Muscle layer of duodenum (tissue), 2 donors: Measurements from ENCODE around the gene DPF3.

ENCODE experiments used
- H3K27ac ChIP-seq: one replicate; pipeline ENCODE4 v1.7.0; 2013; ENCODE audit warnings: mild to moderate bottlenecking, low read length
- H3K27me3 ChIP-seq: one replicate; pipeline ENCODE4 v1.7.0; 2013; ENCODE audit warnings: low read depth, mild to moderate bottlenecking, control low read depth, low read length
- H3K36me3 ChIP-seq, 2 donors: one replicate each; pipeline ENCODE4 v1.7.0; 2013; ENCODE audit warnings: low read length in 2 of 2, control low read depth in 1 of 2, mild to moderate bottlenecking in 1 of 2; ENCODE audit not compliant: insufficient read depth in 2 of 2, control insufficient read depth in 1 of 2
- H3K4me1 ChIP-seq, 2 donors: one replicate each; pipeline ENCODE4 v1.7.0; 2013; ENCODE audit warnings: low read length in 2 of 2, mild to moderate bottlenecking in 2 of 2, control low read depth in 1 of 2, moderate library complexity in 1 of 2; ENCODE audit not compliant: insufficient read depth in 2 of 2, control insufficient read depth in 1 of 2
- H3K4me3 ChIP-seq, 2 donors: one replicate each; pipeline ENCODE4 v1.7.0; 2013; ENCODE audit warnings: low read length in 2 of 2, low read depth in 1 of 2, mild to moderate bottlenecking in 1 of 2
- H3K9me3 ChIP-seq, 2 donors: one replicate each; pipeline ENCODE4 v1.7.0; 2013; ENCODE audit warnings: low read length in 2 of 2, control low read depth in 1 of 2, mild to moderate bottlenecking in 1 of 2; ENCODE audit not compliant: control insufficient read depth in 1 of 2
- donor health status: healthy.

Gene DPF3

GRCh38 chr14:72597252-72598233 is 296.4 kb downstream of the DPF3 start:
- H3K4me3 ChIP-seq: no peak overlapping the region
- H3K27ac ChIP-seq: no peak overlapping the region

GRCh38 chr14:72595152-72595862 is 298.6 kb downstream of the DPF3 start:
- Histone ChIP-seq H3K4me3 (no peak overlapping the region), H3K9me3 (no peaks in the 10 kb centered on the region), H3K27ac (no peak overlapping the region), H3K4me1 (no peaks in the 10 kb centered on the region), H3K27me3 (no peaks in the 10 kb centered on the region), H3K36me3 (no peaks in the 10 kb centered on the region)

More at GRCh38 chr14:72597252-72598233, 296.4 kb downstream of the DPF3 start:
- Histone ChIP-seq H3K4me1 (no peaks in the 10 kb centered on the region), H3K36me3 (no peaks in the 10 kb centered on the region), H3K9me3 (no peaks in the 10 kb centered on the region), H3K27me3 (no peaks in the 10 kb centered on the region)

- Histone ChIP-seq H3K4me1 (no peaks in the 10 kb centered on the region), H3K27ac (no peak overlapping the region), H3K9me3 (no peaks in the 10 kb centered on the region), H3K4me3 (no peak overlapping the region), H3K27me3 (no peaks in the 10 kb centered on the region), H3K36me3 (no peaks in the 10 kb centered on the region)
Observed at GRCh38 chr14:72594099-72594901, 299.6 kb downstream of the DPF3 start.

- H3K36me3 ChIP-seq: no peaks in the 10 kb centered on the region
- no peak overlapping the region for H3K27ac ChIP-seq
- no peaks in the 10 kb centered on the region for H3K27me3 ChIP-seq
- no peaks in the 10 kb centered on the region for H3K4me1 ChIP-seq
- H3K9me3 ChIP-seq: no peaks in the 10 kb centered on the region
- no peak overlapping the region for H3K4me3 ChIP-seq
Observed at GRCh38 chr14:72591391-72591790, 302.5 kb downstream of the DPF3 start.

GRCh38 chr14:72590577-72590976 is 303.3 kb downstream of the DPF3 start:
- Histone ChIP-seq H3K9me3 (no peaks in the 10 kb centered on the region), H3K27ac (no peak overlapping the region), H3K4me3 (no peak overlapping the region), H3K36me3 (no peaks in the 10 kb centered on the region), H3K27me3 (no peaks in the 10 kb centered on the region), H3K4me1 (no peaks in the 10 kb centered on the region)

- Histone ChIP-seq H3K27ac (no peak overlapping the region), H3K36me3 (no peaks in the 10 kb centered on the region), H3K9me3 (no peaks in the 10 kb centered on the region), H3K4me3 (no peak overlapping the region), H3K4me1 (no peaks in the 10 kb centered on the region), H3K27me3 (no peaks in the 10 kb centered on the region)
Observed at GRCh38 chr14:72589652-72590051, 304.2 kb downstream of the DPF3 start.

GRCh38 chr14:72588521-72588920 is 305.4 kb downstream of the DPF3 start:
- Histone ChIP-seq H3K27me3 (no peaks in the 10 kb centered on the region), H3K27ac (no peak overlapping the region), H3K36me3 (no peaks in the 10 kb centered on the region), H3K4me1 (no peaks in the 10 kb centered on the region), H3K4me3 (no peak overlapping the region), H3K9me3 (no peaks in the 10 kb centered on the region)

- Histone ChIP-seq H3K4me1 (no peaks in the 10 kb centered on the region), H3K36me3 (no peaks in the 10 kb centered on the region), H3K9me3 (no peaks in the 10 kb centered on the region), H3K27me3 (no peaks in the 10 kb centered on the region), H3K4me3 (no peak overlapping the region), H3K27ac (no peak overlapping the region)
Observed at GRCh38 chr14:72583316-72584272, 310.3 kb downstream of the DPF3 start.

GRCh38 chr14:72582582-72582981 is 311.3 kb downstream of the DPF3 start:
- H3K36me3 ChIP-seq: no peaks in the 10 kb centered on the region
- no peaks in the 10 kb centered on the region for H3K27me3 ChIP-seq

GRCh38 chr14:72578514-72578913 is 315.4 kb downstream of the DPF3 start:
- Histone ChIP-seq H3K36me3 (no peaks in the 10 kb centered on the region), H3K27me3 (no peaks in the 10 kb centered on the region), H3K4me3 (no peak overlapping the region), H3K4me1 (no peaks in the 10 kb centered on the region), H3K9me3 (no peaks in the 10 kb centered on the region), H3K27ac (no peak overlapping the region)

More at GRCh38 chr14:72582582-72582981, 311.3 kb downstream of the DPF3 start:
- Histone ChIP-seq H3K4me1 (no peaks in the 10 kb centered on the region), H3K4me3 (no peak overlapping the region), H3K27ac (no peak overlapping the region), H3K9me3 (no peaks in the 10 kb centered on the region)
